Stomach (tissue), 9 donors: Measurements from ENCODE around the gene FCER1G. TPM values are rescaled to one million over a fixed set of nuclear protein-coding genes. Genes with fewer than 3 reads are reported as not detected.

Experiments used
- DNase-seq, 2 donors: peaks; one replicate each; pipeline versions ENCODE4 v3.0.0 to v3.0.0-alpha.2; 2013 to 2019
- H3K27ac ChIP-seq, 5 donors: fragments of 200-600 bp in 4 of 5; sonication (generic) in 4 of 5; one replicate each; pipeline ENCODE4 v1.5.1; 2013 to 2019; ENCODE audit warnings: mild to moderate bottlenecking in 1 of 5, moderate library complexity in 1 of 5
- H3K27me3 ChIP-seq, 3 donors: fragments of 200-600 bp; sonication (generic); one replicate each; pipeline ENCODE4 v1.5.1; 2017 to 2019; ENCODE audit warnings: mixed run types in 1 of 3
- H3K36me3 ChIP-seq, 4 donors: fragments of 200-600 bp; sonication (generic); 1 replicate in 3 of 4; 2 replicates in 1 of 4; pipeline ENCODE4 v1.5.1; 2016 to 2019
- H3K4me1 ChIP-seq, 4 donors: fragments of 200-600 bp; sonication (generic); one replicate each; pipeline ENCODE4 v1.5.1; 2016 to 2019
- H3K4me3 ChIP-seq, 4 donors: fragments of 200-600 bp; sonication (generic) in 3 of 4; one replicate each; pipeline ENCODE4 v1.5.1; 2016 to 2019; ENCODE audit warnings: mild to moderate bottlenecking in 1 of 4
- H3K9me3 ChIP-seq, 4 donors: fragments of 200-600 bp; sonication (generic); one replicate each; pipeline ENCODE4 v1.5.1; 2016 to 2019
- CTCF ChIP-seq, 7 experiments: fragments of 450-650 bp in 4 of 7; fragments of 200-600 bp in 3 of 7; sonication (generic) in 3 of 7; IDR thresholded peaks; one replicate each; pipeline ENCODE4 v1.5.1; 2016 to 2019; ENCODE audit warnings: antibody characterized with exemption in 7 of 7, control low read depth in 2 of 7, mild to moderate bottlenecking in 1 of 7
- EP300 ChIP-seq: sonication (generic); formaldehyde crosslinking; IDR thresholded peaks from one replicate; pipeline ENCODE4 v1.6.1; 2017; ENCODE audit warnings: antibody characterized with exemption
- POLR2A ChIP-seq, 4 donors: fragments of 450-650 bp; IDR thresholded peaks; one replicate each; pipeline ENCODE4 v1.6.1; 2016; ENCODE audit warnings: antibody characterized with exemption in 4 of 4, control low read depth in 2 of 4, mild to moderate bottlenecking in 1 of 4, moderate library complexity in 1 of 4
- POLR2AphosphoS5 ChIP-seq, 3 donors: sonication (generic); formaldehyde crosslinking; IDR thresholded peaks; one replicate each; pipeline ENCODE4 v1.6.1; 2016; ENCODE audit warnings: antibody characterized with exemption in 3 of 3
- WGBS, 5 donors: extraction: QIAGEN DNeasy Blood & Tissue Kit in 3 of 5; methylation state at CpG; one replicate each; pipeline versions ENCODE4 v1.1.5 to v1.1.7; 2013 to 2018; 5-methylcytosine and 5-hydroxymethylcytosine counted together
- intact Hi-C: fragments of 100-400 bp; cut with DNase I; formaldehyde crosslinking; loops from one replicate; pipeline ENCODE4 v1.15.1; 2023; ENCODE audit warnings: low total_unique reads
- polyA plus RNA-seq, 3 donors: library from polyadenylated mRNA; stranded (reverse); fragments of 200-250 nt; gene quantifications; one replicate each; pipeline ENCODE4 v1.2.3, GENCODE V29; 2013
- total RNA-seq, 5 donors: library from RNA; depleted of rRNA; stranded (reverse); fragments of >200 nt; gene quantifications; one replicate each; pipeline versions ENCODE4 v1.1.0 to v1.2.3, GENCODE V29; 2014 to 2016
- donor health status: healthy with polysubstance abuse.
- donor health status: Bipolar disorder and iron deficiency.
- donor health status: healthy.

Gene FCER1G
- total and polyA plus RNA-seq, 8 donors, result 1.4 to 101 (median 27.0) TPM; not detected in 1

GRCh38 chr1:161197560-161198193 is 17.4 kb upstream of the FCER1G start:
- H3K36me3 ChIP-seq, result peaks cover 0 to 19% (median 10%) of the 10 kb centered on the region in 4 donors
- H3K4me3 ChIP-seq, result peak overlapping the region; percentile 33 to 56 (median 50)
- TF ChIP-seq EP300, result no peak
- TF ChIP-seq POLR2A (IDR thresholded peaks at IDR 0.05), result no peak
- no peak for TF ChIP-seq CTCF (IDR thresholded peaks at IDR 0.05)
- no peak for TF ChIP-seq POLR2AphosphoS5 (IDR thresholded peaks at IDR 0.05)
- no peak for DNase-seq
- H3K27me3 ChIP-seq, result peaks cover 0 to 8% (median 0%) of the 10 kb centered on the region in 3 donors
- intact Hi-C loops, result no loop called here
- 66 to 83% (median 74%) methylated on average over 5 to 11 of the region's 11 CpGs for WGBS, 5 donors
- H3K9me3 ChIP-seq, result no peaks in the 10 kb centered on the region
- H3K27ac ChIP-seq, result peak overlapping the region; percentile 57 to 98 (median 96)
- peaks cover 19 to 90% (median 67%) of the 10 kb centered on the region in 4 donors for H3K4me1 ChIP-seq

- H3K4me3 ChIP-seq, result peak overlapping the region; percentile 33 to 56 (median 50)
- H3K9me3 ChIP-seq, result no peaks in the 10 kb centered on the region
- H3K36me3 ChIP-seq, result peaks cover 0 to 17% (median 7%) of the 10 kb centered on the region in 4 donors
- TF ChIP-seq POLR2AphosphoS5 (IDR thresholded peaks at IDR 0.05) (no peak), EP300 (no peak), CTCF (IDR thresholded peaks at IDR 0.05) (no peak), POLR2A (IDR thresholded peaks at IDR 0.05) (no peak)
- intact Hi-C loops, result no loop called here
- peak overlapping the region; percentile 57 to 98 (median 96) for H3K27ac ChIP-seq
- WGBS, 5 donors, result 12 to 26% (median 21%) methylated on average over 4 to 20 of the region's 20 CpGs
- DNase-seq, result peak in 1 of 2 donors; percentile 71
- peaks cover 20 to 90% (median 68%) of the 10 kb centered on the region in 4 donors for H3K4me1 ChIP-seq
- peaks cover 0 to 8% (median 0%) of the 10 kb centered on the region in 3 donors for H3K27me3 ChIP-seq
These were observed 16.8 kb upstream of the FCER1G start for GRCh38 chr1:161198194-161198896.

GRCh38 chr1:161198897-161199431 is 16.1 kb upstream of the FCER1G start, which contains the start of gene ADAMTS4:
Gene ADAMTS4, minus strand, starts transcription at chr1:161199054. Its CDS starts 427 bp downstream, at chr1:161198627.
- Histone ChIP-seq H3K36me3 (peaks cover 0 to 17% (median 11%) of the 10 kb centered on the region in 4 donors), H3K27ac (peak within 1 kb of the TSS; percentile 57 to 98 (median 96)), H3K27me3 (peaks cover 0 to 8% (median 0%) of the 10 kb centered on the region in 3 donors), H3K9me3 (no peaks in the 10 kb centered on the region), H3K4me3 (peak within 1 kb of the TSS; percentile 33 to 56 (median 50)), H3K4me1 (peaks cover 26 to 90% (median 71%) of the 10 kb centered on the region in 4 donors)
- peak; percentile 43 to 92 for DNase-seq
- WGBS, 5 donors, result 55 to 67% (median 65%) methylated on average over 11 of the region's 11 CpGs
- intact Hi-C loops, result no loop called here
- TF ChIP-seq POLR2A (IDR thresholded peaks at IDR 0.05), result peak in 1 of 4 donors; percentile 63
- TF ChIP-seq POLR2AphosphoS5 (IDR thresholded peaks at IDR 0.05), result peak in 2 of 3 donors; percentile 87 to 95
- no peak for TF ChIP-seq EP300

- Histone ChIP-seq H3K36me3 (peaks cover 3 to 18% (median 15%) of the 10 kb centered on the region in 4 donors), H3K9me3 (no peaks in the 10 kb centered on the region), H3K27ac (peak overlapping the region; percentile 5 to 98 (median 96)), H3K4me1 (peaks cover 27 to 90% (median 74%) of the 10 kb centered on the region in 4 donors), H3K27me3 (peaks cover 0 to 8% (median 0%) of the 10 kb centered on the region in 3 donors), H3K4me3 (peak overlapping the region in 1 of 4 donors; percentile 9)
- no peak for TF ChIP-seq CTCF (IDR thresholded peaks at IDR 0.05)
- TF ChIP-seq EP300, result no peak
- TF ChIP-seq POLR2AphosphoS5 (IDR thresholded peaks at IDR 0.05), result no peak
- TF ChIP-seq POLR2A (IDR thresholded peaks at IDR 0.05), result no peak
- intact Hi-C loops, result no loop called here
- 51 to 70% (median 60%) methylated on average over 5 of the region's 5 CpGs for WGBS, 5 donors
- peak in 1 of 2 donors; percentile 64 for DNase-seq
These were observed 15.5 kb upstream of the FCER1G start for GRCh38 chr1:161199506-161200139.
